Measurements from ENCODE around the gene KCTD16.

DNA sequence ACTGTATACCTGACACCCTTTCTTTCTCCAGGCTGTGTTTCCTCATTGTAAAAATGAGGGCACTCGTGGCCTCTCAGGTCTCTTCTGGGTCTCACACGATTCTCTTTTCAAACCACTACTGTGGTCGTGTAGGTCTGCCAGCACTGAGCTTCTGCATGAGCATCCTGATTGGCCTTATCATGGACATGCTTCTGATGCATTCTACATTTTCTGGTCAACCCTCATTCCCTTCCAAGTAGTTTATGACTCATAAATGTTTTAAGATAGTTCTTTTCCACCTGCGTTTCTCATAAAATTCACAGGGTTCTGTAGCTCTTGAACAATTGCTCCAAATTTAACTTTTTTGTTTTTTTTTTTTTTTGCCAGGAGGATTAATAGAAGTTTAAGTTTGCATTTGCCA, 294.8 kb downstream of the KCTD16 start:
- TF ChIP-seq EZH2 (IDR thresholded peaks at IDR 0.05; ENCODE audit: low read depth, unreplicated experiment) (no peak), POLR2AphosphoS5 (IDR thresholded peaks at IDR 0.05; ENCODE audit: low read depth) (no peak), JUNB (IDR thresholded peaks at IDR 0.05; ENCODE audit: unreplicated experiment) (no peak)
- TF ChIP-seq, protein P1, sequence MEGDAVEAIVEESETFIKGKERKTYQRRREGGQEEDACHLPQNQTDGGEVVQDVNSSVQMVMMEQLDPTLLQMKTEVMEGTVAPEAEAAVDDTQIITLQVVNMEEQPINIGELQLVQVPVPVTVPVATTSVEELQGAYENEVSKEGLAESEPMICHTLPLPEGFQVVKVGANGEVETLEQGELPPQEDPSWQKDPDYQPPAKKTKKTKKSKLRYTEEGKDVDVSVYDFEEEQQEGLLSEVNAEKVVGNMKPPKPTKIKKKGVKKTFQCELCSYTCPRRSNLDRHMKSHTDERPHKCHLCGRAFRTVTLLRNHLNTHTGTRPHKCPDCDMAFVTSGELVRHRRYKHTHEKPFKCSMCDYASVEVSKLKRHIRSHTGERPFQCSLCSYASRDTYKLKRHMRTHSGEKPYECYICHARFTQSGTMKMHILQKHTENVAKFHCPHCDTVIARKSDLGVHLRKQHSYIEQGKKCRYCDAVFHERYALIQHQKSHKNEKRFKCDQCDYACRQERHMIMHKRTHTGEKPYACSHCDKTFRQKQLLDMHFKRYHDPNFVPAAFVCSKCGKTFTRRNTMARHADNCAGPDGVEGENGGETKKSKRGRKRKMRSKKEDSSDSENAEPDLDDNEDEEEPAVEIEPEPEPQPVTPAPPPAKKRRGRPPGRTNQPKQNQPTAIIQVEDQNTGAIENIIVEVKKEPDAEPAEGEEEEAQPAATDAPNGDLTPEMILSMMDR (conservative IDR thresholded peaks at IDR 0.05; ENCODE audit: low read depth in 2 of 2): no peak
